Neural cell (in vitro differentiated cells): ENCODE data around the gene BICDL1. TPM values are rescaled to one million over a fixed set of nuclear protein-coding genes. Genes with fewer than 3 reads are reported as not detected.

Experiments
- H2AFZ ChIP-seq: fragments of 200-600, 300-800 bp; sonication (generic), shearing (Covaris generic); 2 replicates; pipeline ENCODE4 v1.6.0; 2014; ENCODE audit warnings: low read depth, mild to moderate bottlenecking, antibody characterized with exemption, low read length, moderate library complexity
- H3F3A ChIP-seq: fragments of 200-600 bp; shearing (Covaris generic); 2 replicates; pipeline ENCODE4 v1.6.1; 2016; ENCODE audit warnings: mild to moderate bottlenecking, moderate library complexity, mixed read lengths, antibody characterized with exemption, low read length; ENCODE audit not compliant: insufficient read depth, poor library complexity, severe bottlenecking
- H3K27ac ChIP-seq: fragments of 200-600, 300-800 bp; sonication (generic), shearing (Covaris generic); 2 replicates; pipeline ENCODE4 v1.5.1; 2014; ENCODE audit warnings: mild to moderate bottlenecking, low read length, moderate library complexity
- H3K27me3 ChIP-seq: fragments of 300-800, 200-600 bp; sonication (generic), shearing (Covaris generic); 2 replicates; pipeline ENCODE4 v1.6.0; 2014; ENCODE audit warnings: mild to moderate bottlenecking, low read depth, low read length, moderate library complexity; ENCODE audit not compliant: insufficient read depth
- H3K36me3 ChIP-seq: fragments of 300-800, 200-600 bp; sonication (generic), shearing (Covaris generic); 2 replicates; pipeline ENCODE4 v1.5.1; 2014; ENCODE audit warnings: mild to moderate bottlenecking, antibody characterized with exemption, low read length, moderate library complexity; ENCODE audit not compliant: insufficient read depth
- H3K4me2 ChIP-seq: fragments of 300-800, 200-600 bp; sonication (generic), shearing (Covaris generic); 2 replicates; pipeline ENCODE4 v1.6.0; 2014; ENCODE audit warnings: mild to moderate bottlenecking, low read length
- H3K4me3 ChIP-seq: fragments of 300-800, 200-600 bp; sonication (generic), shearing (Covaris generic); 2 replicates; pipeline ENCODE4 v1.5.1; 2014; ENCODE audit warnings: mild to moderate bottlenecking, low read length, moderate library complexity
- H3K79me2 ChIP-seq: fragments of 200-600 bp; shearing (Covaris generic); replicated peaks from 2 replicates; pipeline ENCODE4 v1.6.0; 2014; ENCODE audit warnings: mild to moderate bottlenecking, low read length, moderate library complexity; ENCODE audit not compliant: insufficient read depth
- H3K9ac ChIP-seq: fragments of 300-800, 200-600 bp; sonication (generic), shearing (Covaris generic); 2 replicates; pipeline ENCODE4 v1.6.1; 2016; ENCODE audit warnings: mild to moderate bottlenecking, low read length, mixed read lengths
- H3K9me2 ChIP-seq: fragments of 200-600 bp; shearing (Covaris generic); 2 replicates; pipeline ENCODE4 v1.6.1; 2016; ENCODE audit warnings: mild to moderate bottlenecking, low read length, mixed read lengths; ENCODE audit not compliant: insufficient read depth
- H3K9me3 ChIP-seq: fragments of 200-600, 300-800 bp; sonication (generic), shearing (Covaris generic); 2 replicates; pipeline ENCODE4 v1.6.1; 2016; ENCODE audit warnings: mild to moderate bottlenecking, mixed run types, low read length, moderate library complexity, mixed read lengths
- H4K20me1 ChIP-seq: fragments of 200-600 bp; shearing (Covaris generic); 2 replicates; pipeline ENCODE4 v1.6.1; 2016; ENCODE audit warnings: mild to moderate bottlenecking, mixed run types; ENCODE audit not compliant: insufficient read depth
- EP300 ChIP-seq: fragments of 450-650 bp; conservative IDR thresholded peaks from 2 replicates; pipeline ENCODE4 v1.6.1; 2014; ENCODE audit warnings: antibody characterized with exemption, mild to moderate bottlenecking, moderate library complexity; ENCODE audit not compliant: poor library complexity, severe bottlenecking
- EZH2 ChIP-seq: fragments of 200-600, 300-800 bp; shearing (Covaris generic), sonication (generic); IDR thresholded peaks from 2 replicates; pipeline ENCODE4 v1.6.1; 2014; ENCODE audit warnings: antibody characterized with exemption, low read length, borderline replicate concordance, mild to moderate bottlenecking; ENCODE audit not compliant: insufficient read depth, poor library complexity, severe bottlenecking
- MXI1 ChIP-seq: fragments of 450-650 bp; conservative IDR thresholded peaks from 2 replicates; pipeline ENCODE4 v1.6.1; 2014; ENCODE audit warnings: antibody characterized with exemption, mild to moderate bottlenecking; ENCODE audit not compliant: poor library complexity, severe bottlenecking
- POLR2AphosphoS5 ChIP-seq: IDR thresholded peaks from 2 replicates; pipeline ENCODE4 v1.6.1; 2012
- RAD21 ChIP-seq: fragments of 450-650 bp; conservative IDR thresholded peaks from 2 replicates; pipeline ENCODE4 v1.6.1; 2014; ENCODE audit warnings: antibody characterized with exemption, mild to moderate bottlenecking, moderate library complexity
- SMC3 ChIP-seq: fragments of 450-650 bp; conservative IDR thresholded peaks from 2 replicates; pipeline ENCODE4 v1.6.1; 2014; ENCODE audit warnings: antibody characterized with exemption, mild to moderate bottlenecking, moderate library complexity; ENCODE audit not compliant: poor library complexity
- TAF1 ChIP-seq: IDR thresholded peaks from 2 replicates; pipeline ENCODE4 v1.6.1; 2012; ENCODE audit warnings: low read depth
- polyA plus RNA-seq: library from polyadenylated mRNA; depleted of rRNA; stranded (reverse); fragments of >200 nt; gene quantifications from 2 replicates; pipeline ENCODE4 v1.2.3, GENCODE V29; 2014
- TF ChIP-seq, protein P1 (sequence below): fragments of 450-650 bp; IDR thresholded peaks from 2 replicates; pipeline ENCODE4 v1.5.1; 2014; ENCODE audit warnings: antibody characterized with exemption, mild to moderate bottlenecking, moderate library complexity; ENCODE audit not compliant: poor library complexity, severe bottlenecking
- TF ChIP-seq, protein P2 (sequence below): IDR thresholded peaks from 2 replicates; pipeline ENCODE4 v1.6.1; 2012; ENCODE audit warnings: borderline replicate concordance

BICDL1 gene
- polyA plus RNA-seq, 1 donor from 2014 or later: 136 TPM

DNA sequence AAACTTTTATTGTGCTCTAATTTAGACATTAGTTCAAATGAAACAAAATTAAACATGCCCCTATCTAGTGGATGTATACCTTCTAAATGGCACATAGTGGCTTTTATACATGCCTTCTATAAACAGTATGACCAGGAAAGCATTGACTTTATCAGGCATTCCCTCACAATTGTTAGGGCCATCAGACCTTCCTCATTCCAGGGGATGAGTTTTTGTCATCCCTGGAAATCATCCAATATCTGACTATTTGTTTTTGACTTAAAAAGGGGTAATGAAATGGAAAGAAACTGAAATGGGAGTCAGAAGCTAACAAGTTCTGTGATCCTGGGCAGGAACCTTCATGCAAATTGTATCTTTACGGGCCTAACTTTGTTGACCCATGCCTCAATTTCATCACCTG is 58.0 kb downstream of the BICDL1 start:
- no peak overlapping the region for H3K4me2 ChIP-seq
- H2AFZ ChIP-seq: no peak overlapping the region
- H3F3A ChIP-seq: no peaks in the 10 kb centered on the region
- no peaks in the 10 kb centered on the region for H3K79me2 ChIP-seq
- H4K20me1 ChIP-seq: no peaks in the 10 kb centered on the region
- no peaks in the 10 kb centered on the region for H3K27me3 ChIP-seq
- TF ChIP-seq EZH2: no peak
- TF ChIP-seq SMC3: no peak
- TF ChIP-seq TAF1: no peak
- no peak for TF ChIP-seq RAD21
- TF ChIP-seq, protein P1, sequence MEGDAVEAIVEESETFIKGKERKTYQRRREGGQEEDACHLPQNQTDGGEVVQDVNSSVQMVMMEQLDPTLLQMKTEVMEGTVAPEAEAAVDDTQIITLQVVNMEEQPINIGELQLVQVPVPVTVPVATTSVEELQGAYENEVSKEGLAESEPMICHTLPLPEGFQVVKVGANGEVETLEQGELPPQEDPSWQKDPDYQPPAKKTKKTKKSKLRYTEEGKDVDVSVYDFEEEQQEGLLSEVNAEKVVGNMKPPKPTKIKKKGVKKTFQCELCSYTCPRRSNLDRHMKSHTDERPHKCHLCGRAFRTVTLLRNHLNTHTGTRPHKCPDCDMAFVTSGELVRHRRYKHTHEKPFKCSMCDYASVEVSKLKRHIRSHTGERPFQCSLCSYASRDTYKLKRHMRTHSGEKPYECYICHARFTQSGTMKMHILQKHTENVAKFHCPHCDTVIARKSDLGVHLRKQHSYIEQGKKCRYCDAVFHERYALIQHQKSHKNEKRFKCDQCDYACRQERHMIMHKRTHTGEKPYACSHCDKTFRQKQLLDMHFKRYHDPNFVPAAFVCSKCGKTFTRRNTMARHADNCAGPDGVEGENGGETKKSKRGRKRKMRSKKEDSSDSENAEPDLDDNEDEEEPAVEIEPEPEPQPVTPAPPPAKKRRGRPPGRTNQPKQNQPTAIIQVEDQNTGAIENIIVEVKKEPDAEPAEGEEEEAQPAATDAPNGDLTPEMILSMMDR: no peak
- TF ChIP-seq MXI1: no peak
- TF ChIP-seq, protein P2, sequence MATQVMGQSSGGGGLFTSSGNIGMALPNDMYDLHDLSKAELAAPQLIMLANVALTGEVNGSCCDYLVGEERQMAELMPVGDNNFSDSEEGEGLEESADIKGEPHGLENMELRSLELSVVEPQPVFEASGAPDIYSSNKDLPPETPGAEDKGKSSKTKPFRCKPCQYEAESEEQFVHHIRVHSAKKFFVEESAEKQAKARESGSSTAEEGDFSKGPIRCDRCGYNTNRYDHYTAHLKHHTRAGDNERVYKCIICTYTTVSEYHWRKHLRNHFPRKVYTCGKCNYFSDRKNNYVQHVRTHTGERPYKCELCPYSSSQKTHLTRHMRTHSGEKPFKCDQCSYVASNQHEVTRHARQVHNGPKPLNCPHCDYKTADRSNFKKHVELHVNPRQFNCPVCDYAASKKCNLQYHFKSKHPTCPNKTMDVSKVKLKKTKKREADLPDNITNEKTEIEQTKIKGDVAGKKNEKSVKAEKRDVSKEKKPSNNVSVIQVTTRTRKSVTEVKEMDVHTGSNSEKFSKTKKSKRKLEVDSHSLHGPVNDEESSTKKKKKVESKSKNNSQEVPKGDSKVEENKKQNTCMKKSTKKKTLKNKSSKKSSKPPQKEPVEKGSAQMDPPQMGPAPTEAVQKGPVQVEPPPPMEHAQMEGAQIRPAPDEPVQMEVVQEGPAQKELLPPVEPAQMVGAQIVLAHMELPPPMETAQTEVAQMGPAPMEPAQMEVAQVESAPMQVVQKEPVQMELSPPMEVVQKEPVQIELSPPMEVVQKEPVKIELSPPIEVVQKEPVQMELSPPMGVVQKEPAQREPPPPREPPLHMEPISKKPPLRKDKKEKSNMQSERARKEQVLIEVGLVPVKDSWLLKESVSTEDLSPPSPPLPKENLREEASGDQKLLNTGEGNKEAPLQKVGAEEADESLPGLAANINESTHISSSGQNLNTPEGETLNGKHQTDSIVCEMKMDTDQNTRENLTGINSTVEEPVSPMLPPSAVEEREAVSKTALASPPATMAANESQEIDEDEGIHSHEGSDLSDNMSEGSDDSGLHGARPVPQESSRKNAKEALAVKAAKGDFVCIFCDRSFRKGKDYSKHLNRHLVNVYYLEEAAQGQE: no peak
- TF ChIP-seq EP300: no peak
- no peak for TF ChIP-seq POLR2AphosphoS5
- H3K9me2 ChIP-seq: no peaks in the 10 kb centered on the region
- H3K27ac ChIP-seq: no peak overlapping the region
- H3K4me3 ChIP-seq: no peak overlapping the region
- H3K36me3 ChIP-seq: no peaks in the 10 kb centered on the region
- no peak overlapping the region for H3K9ac ChIP-seq
- no peaks in the 10 kb centered on the region for H3K9me3 ChIP-seq

DNA sequence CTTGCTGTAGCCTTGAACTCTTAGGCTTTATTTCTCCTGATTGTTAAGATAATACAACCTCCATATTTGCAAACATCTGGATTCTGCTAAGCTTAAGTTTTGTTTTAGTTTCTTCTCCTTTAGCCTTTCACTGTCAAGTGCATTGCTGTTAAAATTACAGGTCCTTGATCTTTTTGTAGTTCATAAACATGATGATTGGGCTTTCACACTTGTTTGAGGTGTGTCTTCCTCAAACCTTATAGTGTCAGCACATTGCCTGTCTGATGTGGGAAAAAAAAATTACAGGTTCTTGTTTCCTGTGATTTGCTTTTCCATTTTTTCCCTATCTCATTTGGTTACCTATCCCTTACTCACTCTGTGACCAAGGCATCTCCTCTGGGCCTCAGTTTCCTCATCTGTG is 59.2 kb downstream of the BICDL1 start:
- Histone ChIP-seq H4K20me1 (no peaks in the 10 kb centered on the region), H3K27me3 (no peaks in the 10 kb centered on the region), H3K4me2 (no peak overlapping the region), H3K79me2 (no peaks in the 10 kb centered on the region), H3K9ac (no peak overlapping the region), H3K9me2 (no peaks in the 10 kb centered on the region), H2AFZ (no peak overlapping the region), H3K36me3 (no peaks in the 10 kb centered on the region), H3F3A (no peaks in the 10 kb centered on the region), H3K27ac (no peak overlapping the region), H3K9me3 (no peaks in the 10 kb centered on the region), H3K4me3 (no peak overlapping the region)
- TF ChIP-seq EP300: no peak
- no peak for TF ChIP-seq EZH2
- TF ChIP-seq SMC3: no peak
- TF ChIP-seq, protein P1: no peak
- TF ChIP-seq RAD21: no peak
- TF ChIP-seq POLR2AphosphoS5: no peak
